CD4-positive, alpha-beta T cell treated with Interleukin-6 at 100 ng/mL for 8 hours (primary cell): Measurements from ENCODE around the gene HDAC7.

Experiments used
- DNase-seq: peaks from one replicate; pipeline ENCODE4 v3.0.0-alpha.2; 2020; ENCODE audit warnings: mixed read lengths, low spot score

Gene HDAC7

GRCh38 chr12:47778881-47779280 is 40.8 kb downstream of the HDAC7 start:
- DNase-seq, result no peak

- DNase-seq, result no peak
Measured at GRCh38 chr12:47777741-47778558, 41.8 kb downstream of the HDAC7 start.

GRCh38 chr12:47777151-47777550 is 42.6 kb downstream of the HDAC7 start:
- DNase-seq, result no peak

GRCh38 chr12:47776471-47777143 is 43.1 kb downstream of the HDAC7 start:
- no peak for DNase-seq

GRCh38 chr12:47775100-47775911 is 44.4 kb downstream of the HDAC7 start:
- DNase-seq, result no peak

GRCh38 chr12:47774663-47775062 is 45.0 kb downstream of the HDAC7 start:
- no peak for DNase-seq

- no peak for DNase-seq
Measured at GRCh38 chr12:47773858-47774580, 45.7 kb downstream of the HDAC7 start.

GRCh38 chr12:47773062-47773857 is 46.4 kb downstream of the HDAC7 start, which contains the start of gene SLC48A1:
SLC48A1 (plus strand) TSS chr12:47773238; CDS start chr12:47773305, 67 bp downstream.
- peak; percentile 66 for DNase-seq

GRCh38 chr12:47772738-47773061 is 47.0 kb downstream of the HDAC7 start:
- no peak for DNase-seq

GRCh38 chr12:47772094-47772660 is 47.5 kb downstream of the HDAC7 start:
- no peak for DNase-seq

- no peak for DNase-seq
Measured at GRCh38 chr12:47771304-47771703, 48.4 kb downstream of the HDAC7 start.

- DNase-seq, result no peak
Measured at GRCh38 chr12:47770086-47770726, 49.5 kb downstream of the HDAC7 start.

- DNase-seq, result no peak
Measured at GRCh38 chr12:47769234-47770085, 50.2 kb downstream of the HDAC7 start.

- no peak for DNase-seq
Measured at GRCh38 chr12:47768323-47768811, 51.3 kb downstream of the HDAC7 start.

GRCh38 chr12:47767216-47767724 is 52.4 kb downstream of the HDAC7 start:
- DNase-seq, result peak; percentile 76

GRCh38 chr12:47766502-47767215 is 53.0 kb downstream of the HDAC7 start:
- no peak for DNase-seq

GRCh38 chr12:47763481-47764346 is 56.0 kb downstream of the HDAC7 start:
- no peak for DNase-seq
